Heart left ventricle (tissue), 13 donors: Measurements from ENCODE around the gene PADI6.

ENCODE experiments used
- POLR2A ChIP-seq, 2 donors: fragments of 450-650 bp; IDR thresholded peaks; one replicate each; pipeline ENCODE4 v1.6.1; 2017; ENCODE audit warnings: antibody characterized with exemption in 2 of 2, mild to moderate bottlenecking in 2 of 2, moderate library complexity in 2 of 2
- TF ChIP-seq, protein P1 (sequence below), 12 donors: fragments of 200-600 bp; sonication (generic) in 4 of 12; IDR thresholded peaks; one replicate each; pipeline versions ENCODE4 v1.5.0 to v1.8.0; 2018 to 2022; ENCODE audit warnings: antibody characterized with exemption in 12 of 12, mild to moderate bottlenecking in 5 of 12
- donor health status: ischemic (EF 13 %, LVEDD 7.1; RV severe dilation, severe dysfunction).
- donor health status: DM: no; HTN: yes; CAD: no.
- donor health status: DM: no; HTN: no; CAD: no.
- donor health status: ischemic (EF 25% LVEDD 6.9; RV normal size, moderate dysfunction).
- donor health status: ischemic (EF 25% LVEDD 5.7; RV mildly dilated, moderate dysfunction).
- donor health status: ischemic (EF 35%, LVEDD 5.7; RV mildly dilated, moderate dysfunction).
- donor health status: nonischemic (EF 11% LVEDD 7.7; RV severe dilation, severe dysfunction).
- donor health status: DM: yes; HTN: yes; CAD: no.
- donor health status: PGD.
- donor health status: ischemic (EF 29% LVEDD 5.4; RV normal size, mild dysfunction).
- donor health status: nonischemic (EF 23%, LVEDD 6.1; RV moderate dilation, normal function).

DNA sequence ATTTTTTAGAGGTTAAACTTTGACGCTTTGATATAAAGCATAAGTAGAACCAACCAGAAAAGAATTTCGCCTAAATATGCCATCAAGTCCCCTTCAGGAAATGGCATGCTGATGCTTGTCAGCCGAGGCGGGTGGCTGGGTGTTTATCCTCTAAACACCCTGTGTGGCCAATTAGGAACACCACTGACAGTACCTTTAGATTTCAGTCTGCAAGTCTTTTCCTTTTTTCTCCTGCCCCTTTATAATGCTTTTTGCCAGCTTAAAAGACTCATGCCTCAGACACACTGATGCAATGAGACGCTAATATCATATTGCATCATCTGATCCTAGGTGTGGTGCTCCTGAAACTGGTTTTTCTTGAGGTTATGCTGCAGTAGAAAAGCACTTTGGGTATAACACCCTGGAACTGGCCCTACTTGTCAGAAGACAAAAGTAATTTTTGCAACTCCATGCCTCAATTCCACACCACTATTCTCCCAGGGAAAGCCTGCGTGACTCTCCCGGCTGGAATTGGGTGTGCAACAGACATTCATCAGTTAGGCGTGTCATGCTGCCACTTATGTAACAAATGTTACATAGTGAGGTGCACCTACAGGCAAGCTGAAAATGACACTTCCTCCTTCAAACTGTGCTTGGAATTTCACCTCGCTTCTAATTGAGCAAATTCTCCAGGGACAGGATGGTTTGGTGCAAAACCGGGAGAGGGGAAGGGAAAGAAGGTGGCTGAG is 69.4 kb downstream of the PADI6 start:
- TF ChIP-seq, protein P1, sequence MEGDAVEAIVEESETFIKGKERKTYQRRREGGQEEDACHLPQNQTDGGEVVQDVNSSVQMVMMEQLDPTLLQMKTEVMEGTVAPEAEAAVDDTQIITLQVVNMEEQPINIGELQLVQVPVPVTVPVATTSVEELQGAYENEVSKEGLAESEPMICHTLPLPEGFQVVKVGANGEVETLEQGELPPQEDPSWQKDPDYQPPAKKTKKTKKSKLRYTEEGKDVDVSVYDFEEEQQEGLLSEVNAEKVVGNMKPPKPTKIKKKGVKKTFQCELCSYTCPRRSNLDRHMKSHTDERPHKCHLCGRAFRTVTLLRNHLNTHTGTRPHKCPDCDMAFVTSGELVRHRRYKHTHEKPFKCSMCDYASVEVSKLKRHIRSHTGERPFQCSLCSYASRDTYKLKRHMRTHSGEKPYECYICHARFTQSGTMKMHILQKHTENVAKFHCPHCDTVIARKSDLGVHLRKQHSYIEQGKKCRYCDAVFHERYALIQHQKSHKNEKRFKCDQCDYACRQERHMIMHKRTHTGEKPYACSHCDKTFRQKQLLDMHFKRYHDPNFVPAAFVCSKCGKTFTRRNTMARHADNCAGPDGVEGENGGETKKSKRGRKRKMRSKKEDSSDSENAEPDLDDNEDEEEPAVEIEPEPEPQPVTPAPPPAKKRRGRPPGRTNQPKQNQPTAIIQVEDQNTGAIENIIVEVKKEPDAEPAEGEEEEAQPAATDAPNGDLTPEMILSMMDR (IDR thresholded peaks at IDR 0.05) = no peak
- TF ChIP-seq POLR2A (IDR thresholded peaks at IDR 0.05) = no peak
